K562 (cell line): Measurements from ENCODE around the gene UBE2D3. TPM values are rescaled to one million over a fixed set of nuclear protein-coding genes. Genes with fewer than 3 reads are reported as not detected.
A peak's percentile ranks its signal among the peaks of the same experiment; 100 is the strongest.

Experiments
- ATF1 ChIP-seq, 2 experiments: fragments of 450-650 bp in 1 of 2; IDR thresholded peaks; 2 replicates each; pipeline ENCODE4 v1.6.1; 2016; ENCODE audit warnings: missing compliant biosample characterization in 1 of 2, missing genetic modification characterization in 1 of 2
- E2F3 ChIP-seq: fragments of 250-450 bp; sonication (Bioruptor Pico); IDR thresholded peaks from 2 replicates; pipeline ENCODE4 v1.4.0; 2020; ENCODE audit warnings: mild to moderate bottlenecking
- ELF1 ChIP-seq: fragments of 200-800 bp; sonication (Bioruptor generic); IDR thresholded peaks from 2 replicates; pipeline ENCODE4 v1.6.1; 2016; ENCODE audit warnings: missing genetic modification characterization, missing compliant biosample characterization
- EP400 ChIP-seq: fragments of 450-650 bp; IDR thresholded peaks from 2 replicates; pipeline ENCODE4 v1.6.1; 2017; ENCODE audit warnings: antibody characterized with exemption, mild to moderate bottlenecking, moderate library complexity
- ETV5 ChIP-seq: sonication (generic); formaldehyde crosslinking; IDR thresholded peaks from 2 replicates; pipeline ENCODE4 v1.4.0; 2020; ENCODE audit warnings: low read depth, mild to moderate bottlenecking, missing genetic modification reagents
- FOSL1 ChIP-seq: fragments of 200-800 bp; sonication (Bioruptor generic); conservative IDR thresholded peaks from 2 replicates; pipeline ENCODE4 v1.6.1; 2016; ENCODE audit warnings: missing genetic modification characterization, missing compliant biosample characterization
- HMG20B ChIP-seq: fragments of 250-450 bp; sonication (Bioruptor Pico); IDR thresholded peaks from 2 replicates; pipeline ENCODE4 v1.5.0; 2021; ENCODE audit warnings: mild to moderate bottlenecking
- MEIS2 ChIP-seq: fragments of 450-650 bp; IDR thresholded peaks from 2 replicates; pipeline ENCODE4 v1.6.1; 2014; ENCODE audit warnings: mild to moderate bottlenecking; ENCODE audit not compliant: partially characterized antibody
- NCOA6 ChIP-seq: fragments of 450-650 bp; IDR thresholded peaks from 2 replicates; pipeline ENCODE4 v1.6.1; 2017; ENCODE audit warnings: mild to moderate bottlenecking
- PYGO2 ChIP-seq: fragments of 450-650 bp; IDR thresholded peaks from 2 replicates; pipeline ENCODE4 v1.6.1; 2016; ENCODE audit warnings: mild to moderate bottlenecking, missing genetic modification characterization, moderate library complexity, missing compliant biosample characterization
- U2AF1 ChIP-seq: fragments of 200-400 bp; formaldehyde crosslinking; optimal IDR thresholded peaks from 2 replicates; pipeline ENCODE3; 2017; ENCODE audit warnings: mild to moderate bottlenecking, low read depth, low read length, moderate library complexity
- ZKSCAN8 ChIP-seq: fragments of 200-800 bp; sonication (Bioruptor generic); IDR thresholded peaks from 2 replicates; pipeline ENCODE4 v1.6.1; 2016; ENCODE audit warnings: missing genetic modification characterization, missing compliant biosample characterization
- ZNF165 ChIP-seq: fragments of 250-450 bp; sonication (Bioruptor Pico); IDR thresholded peaks from 2 replicates; pipeline ENCODE4 v1.4.0; 2020; ENCODE audit warnings: borderline replicate concordance
- ZNF224 ChIP-seq: sonication (generic); formaldehyde crosslinking; IDR thresholded peaks from 2 replicates; pipeline ENCODE4 v1.8.0; 2022; ENCODE audit warnings: mild to moderate bottlenecking, missing genetic modification reagents
- ZNF354B ChIP-seq: fragments of 250-450 bp; sonication (Bioruptor Pico); IDR thresholded peaks from 2 replicates; pipeline ENCODE4 v1.4.0; 2020
- ZNF384 ChIP-seq: IDR thresholded peaks from 2 replicates; pipeline ENCODE4 v1.6.1; 2012; ENCODE audit warnings: low read depth, low read length, improper control_type of control experiment
- ZNF41 ChIP-seq: fragments of 250-450 bp; sonication (Bioruptor Pico); conservative IDR thresholded peaks from 2 replicates; pipeline ENCODE4 v1.4.0; 2020; ENCODE audit warnings: mild to moderate bottlenecking
- ZNF561 ChIP-seq: fragments of 450-650 bp; formaldehyde crosslinking; conservative IDR thresholded peaks from 2 replicates; pipeline ENCODE4 v1.4.0; 2020; ENCODE audit warnings: mild to moderate bottlenecking, moderate library complexity
- polyA plus RNA-seq, 8 experiments: library from polyadenylated mRNA; depleted of rRNA in 4 of 8; stranded (reverse) in 5 of 8; unstranded in 3 of 8; fragments of >200 nt; fragmentation: Nextera tagmentation in 2 of 8; fragmentation: Illumina TruSeq in 1 of 8; extraction: Ambion mirVana in 2 of 8; extraction: Trizol in 1 of 8; gene quantifications; 2 replicates each; pipeline versions ENCODE4 v1.2.1 to v1.2.3, GENCODE V29; 2011 to 2014; ENCODE audit warnings: inconsistent platforms in 1 of 8, missing spikeins in 1 of 8
- total RNA-seq, 7 experiments: library from RNA; depleted of rRNA in 6 of 7; stranded (reverse); fragments of >200 nt in 6 of 7; fragmentation: Illumina TruSeq in 2 of 7; extraction: Trizol in 2 of 7; gene quantifications; 2 replicates each; pipeline versions ENCODE4 v1.2.1 to v1.2.3, GENCODE V29; 2011 to 2021; ENCODE audit warnings: low replicate concordance in 1 of 7
- TF ChIP-seq, protein P1 (sequence below): fragments of 250-450 bp; sonication (Bioruptor Pico); IDR thresholded peaks from 2 replicates; pipeline ENCODE4 v1.8.0; 2021; ENCODE audit warnings: moderate library complexity, mild to moderate bottlenecking, inconsistent platforms
- TF ChIP-seq, protein P2 (sequence below): IDR thresholded peaks from 2 replicates; pipeline ENCODE4 v1.6.1; 2011; ENCODE audit warnings: borderline replicate concordance, low read depth, mild to moderate bottlenecking, moderate library complexity, low read length; ENCODE audit not compliant: insufficient read depth, poor library complexity, severe bottlenecking
- TF ChIP-seq, protein P3 (sequence below): fragments of 250-450 bp; sonication (Bioruptor Pico); IDR thresholded peaks from 2 replicates; pipeline ENCODE4 v1.5.0; 2020; ENCODE audit warnings: mild to moderate bottlenecking
- TF ChIP-seq, protein P4 (sequence below): fragments of 250-450 bp; sonication (Bioruptor Pico); IDR thresholded peaks from 2 replicates; pipeline ENCODE4 v1.4.0; 2020; ENCODE audit warnings: mild to moderate bottlenecking

The UBE2D3 gene
- total and polyA plus RNA-seq, 9 of the 15 experiments (the other 6 are each of a cell fraction or from before 2014, with no cell fraction given), result 191 to 618 (median 292) TPM

DNA sequence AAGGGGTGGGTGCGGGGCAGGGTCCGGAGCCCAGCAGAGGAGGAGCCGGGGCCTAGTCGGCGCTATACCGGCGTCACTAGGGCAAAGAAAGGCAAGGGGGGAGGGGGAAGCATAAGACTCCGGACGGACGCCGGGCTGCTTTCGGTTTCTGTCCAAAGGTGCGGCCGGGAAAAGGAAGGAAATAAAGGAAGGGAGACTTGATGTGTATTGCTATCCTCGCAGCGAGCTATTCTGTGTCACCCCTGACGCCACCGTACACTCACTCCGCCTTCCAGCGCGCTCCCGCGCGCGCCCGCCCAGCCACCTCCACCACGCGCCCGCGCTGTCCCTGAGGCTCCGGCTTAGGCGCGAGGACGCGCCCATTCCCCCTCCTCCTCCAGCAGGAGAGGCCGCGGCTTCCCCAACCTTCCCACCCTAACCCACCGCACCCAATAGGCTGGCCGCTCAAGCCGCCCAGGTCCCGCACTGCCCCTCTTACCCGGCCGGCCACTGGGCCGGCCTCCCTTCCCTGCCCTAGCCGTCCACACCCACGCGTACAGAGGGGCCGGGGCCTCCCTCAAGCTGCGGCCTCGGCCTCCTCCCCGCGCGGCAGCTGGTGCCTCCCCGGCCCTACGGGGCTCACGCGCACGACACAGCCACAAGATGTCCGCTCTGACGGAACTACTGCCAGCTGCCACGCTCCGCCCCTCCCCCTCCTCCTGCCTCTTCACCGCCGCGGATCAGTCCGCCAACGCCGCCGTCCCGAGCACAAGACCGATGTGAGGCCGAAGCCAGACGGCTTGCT lies at the start of gene UBE2D3 (continued):
- TF ChIP-seq ZKSCAN8 (CRISPR knock-in tag), result no peak
- no peak; the same call in 1 of the 2 replicates for TF ChIP-seq HMG20B (CRISPR knock-in tag)
- TF ChIP-seq, protein P1, sequence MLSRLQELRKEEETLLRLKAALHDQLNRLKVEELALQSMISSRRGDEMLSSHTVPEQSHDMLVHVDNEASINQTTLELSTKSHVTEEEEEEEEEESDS, result no peak
- 0 out of 2 replicates have a peak, but pooled peaks have one; percentile 69 for TF ChIP-seq ZNF224 (CRISPR knock-in tag)
- no peak for TF ChIP-seq ELF1 (tag)
- peak; percentile 94 for TF ChIP-seq U2AF1
- 0 out of 2 replicates have a peak, but pooled peaks have one; percentile 24 for TF ChIP-seq NCOA6
- no peak for TF ChIP-seq ZNF41
- TF ChIP-seq, protein P2, sequence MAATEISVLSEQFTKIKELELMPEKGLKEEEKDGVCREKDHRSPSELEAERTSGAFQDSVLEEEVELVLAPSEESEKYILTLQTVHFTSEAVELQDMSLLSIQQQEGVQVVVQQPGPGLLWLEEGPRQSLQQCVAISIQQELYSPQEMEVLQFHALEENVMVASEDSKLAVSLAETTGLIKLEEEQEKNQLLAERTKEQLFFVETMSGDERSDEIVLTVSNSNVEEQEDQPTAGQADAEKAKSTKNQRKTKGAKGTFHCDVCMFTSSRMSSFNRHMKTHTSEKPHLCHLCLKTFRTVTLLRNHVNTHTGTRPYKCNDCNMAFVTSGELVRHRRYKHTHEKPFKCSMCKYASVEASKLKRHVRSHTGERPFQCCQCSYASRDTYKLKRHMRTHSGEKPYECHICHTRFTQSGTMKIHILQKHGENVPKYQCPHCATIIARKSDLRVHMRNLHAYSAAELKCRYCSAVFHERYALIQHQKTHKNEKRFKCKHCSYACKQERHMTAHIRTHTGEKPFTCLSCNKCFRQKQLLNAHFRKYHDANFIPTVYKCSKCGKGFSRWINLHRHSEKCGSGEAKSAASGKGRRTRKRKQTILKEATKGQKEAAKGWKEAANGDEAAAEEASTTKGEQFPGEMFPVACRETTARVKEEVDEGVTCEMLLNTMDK, result no peak
- no peak for TF ChIP-seq ATF1 (CRISPR knock-in tag; IDR thresholded peaks at IDR 0.05)
- TF ChIP-seq ATF1 (tag; IDR thresholded peaks at IDR 0.05), result peak; percentile 86
- TF ChIP-seq MEIS2, result peak; percentile 34
- TF ChIP-seq ZNF384, result peak; percentile 48
- TF ChIP-seq PYGO2, result no peak
- peak; percentile 54 for TF ChIP-seq FOSL1 (tag)
- TF ChIP-seq, protein P3, sequence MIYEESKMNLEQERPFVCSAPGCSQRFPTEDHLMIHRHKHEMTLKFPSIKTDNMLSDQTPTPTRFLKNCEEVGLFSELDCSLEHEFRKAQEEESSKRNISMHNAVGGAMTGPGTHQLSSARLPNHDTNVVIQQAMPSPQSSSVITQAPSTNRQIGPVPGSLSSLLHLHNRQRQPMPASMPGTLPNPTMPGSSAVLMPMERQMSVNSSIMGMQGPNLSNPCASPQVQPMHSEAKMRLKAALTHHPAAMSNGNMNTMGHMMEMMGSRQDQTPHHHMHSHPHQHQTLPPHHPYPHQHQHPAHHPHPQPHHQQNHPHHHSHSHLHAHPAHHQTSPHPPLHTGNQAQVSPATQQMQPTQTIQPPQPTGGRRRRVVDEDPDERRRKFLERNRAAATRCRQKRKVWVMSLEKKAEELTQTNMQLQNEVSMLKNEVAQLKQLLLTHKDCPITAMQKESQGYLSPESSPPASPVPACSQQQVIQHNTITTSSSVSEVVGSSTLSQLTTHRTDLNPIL (CRISPR knock-in tag), result no peak
- no peak; the same call in 1 of the 2 replicates for TF ChIP-seq E2F3 (CRISPR knock-in tag)
- peak; percentile 70 for TF ChIP-seq ETV5
- no peak for TF ChIP-seq ZNF561 (CRISPR knock-in tag)
- TF ChIP-seq ZNF354B, result no peak
- no peak for TF ChIP-seq ZNF165 (CRISPR knock-in tag)
- TF ChIP-seq EP400, result peak; percentile 98
- TF ChIP-seq, protein P4, sequence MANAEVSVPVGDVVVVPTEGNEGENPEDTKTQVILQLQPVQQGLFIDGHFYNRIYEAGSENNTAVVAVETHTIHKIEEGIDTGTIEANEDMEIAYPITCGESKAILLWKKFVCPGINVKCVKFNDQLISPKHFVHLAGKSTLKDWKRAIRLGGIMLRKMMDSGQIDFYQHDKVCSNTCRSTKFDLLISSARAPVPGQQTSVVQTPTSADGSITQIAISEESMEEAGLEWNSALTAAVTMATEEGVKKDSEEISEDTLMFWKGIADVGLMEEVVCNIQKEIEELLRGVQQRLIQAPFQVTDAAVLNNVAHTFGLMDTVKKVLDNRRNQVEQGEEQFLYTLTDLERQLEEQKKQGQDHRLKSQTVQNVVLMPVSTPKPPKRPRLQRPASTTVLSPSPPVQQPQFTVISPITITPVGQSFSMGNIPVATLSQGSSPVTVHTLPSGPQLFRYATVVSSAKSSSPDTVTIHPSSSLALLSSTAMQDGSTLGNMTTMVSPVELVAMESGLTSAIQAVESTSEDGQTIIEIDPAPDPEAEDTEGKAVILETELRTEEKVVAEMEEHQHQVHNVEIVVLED (CRISPR knock-in tag), result peak; percentile 72
